ENCODE measurements around the gene LCMT1. TPM values are rescaled to one million over a fixed set of nuclear protein-coding genes. Genes with fewer than 3 reads are reported as not detected.

Gene LCMT1
- total and polyA plus RNA-seq, 7 donors = 35.1 to 54.5 (median 41.9) TPM

- Histone ChIP-seq H3K4me1 (no peaks in the 10 kb centered on the region), H3K36me3 (ENCODE audit: insufficient read depth in 1 of 2, low read depth in 1 of 2) (no peaks in the 10 kb centered on the region), H3K9me3 (no peaks in the 10 kb centered on the region), H3K4me3 (no peak overlapping the region), H3K27ac (no peak overlapping the region), H3K27me3 (ENCODE audit: insufficient read depth in 3 of 3, low read length in 2 of 3) (no peaks in the 10 kb centered on the region)
- TF ChIP-seq CTCF (IDR thresholded peaks at IDR 0.05) = no peak
- WGBS, 3 donors = 95 to 98% (median 95%) methylated on average over 3 of the region's 3 CpGs
- no peak for ATAC-seq
- intact Hi-C loops (cut with DNase I) = no loop called here
- no peak for DNase-seq
Measured at GRCh38 chr16:25187491-25187795, 75.9 kb downstream of the LCMT1 start.

GRCh38 chr16:25189305-25189704, 77.8 kb downstream of the LCMT1 start:
- H3K36me3 ChIP-seq (ENCODE audit: insufficient read depth in 1 of 2, low read depth in 1 of 2) = no peaks in the 10 kb centered on the region
- H3K4me3 ChIP-seq = no peak overlapping the region
- intact Hi-C loops (cut with DNase I) = no loop called here
- H3K4me1 ChIP-seq = no peaks in the 10 kb centered on the region
- no peaks in the 10 kb centered on the region for H3K9me3 ChIP-seq
- no peak overlapping the region for H3K27ac ChIP-seq
- TF ChIP-seq CTCF (IDR thresholded peaks at IDR 0.05) = no peak
- DNase-seq = no peak
- no peaks in the 10 kb centered on the region for H3K27me3 ChIP-seq (ENCODE audit: insufficient read depth in 3 of 3, low read length in 2 of 3)
- no peak for ATAC-seq
- WGBS, 3 donors = 93 to 96% (median 93%) methylated on average over 6 of the region's 6 CpGs

- DNase-seq (no peak), ATAC-seq (no peak)
- intact Hi-C loops (cut with DNase I) = no loop called here
- H3K4me1 ChIP-seq = no peaks in the 10 kb centered on the region
- H3K4me3 ChIP-seq = no peak overlapping the region
- TF ChIP-seq CTCF (IDR thresholded peaks at IDR 0.05) = no peak
- no peaks in the 10 kb centered on the region for H3K36me3 ChIP-seq (ENCODE audit: insufficient read depth in 1 of 2, low read depth in 1 of 2)
- WGBS, 3 donors = 33 to 38% (median 33%) methylated on average over 6 of the region's 6 CpGs
- H3K27ac ChIP-seq = no peak overlapping the region
- no peaks in the 10 kb centered on the region for H3K9me3 ChIP-seq
- no peaks in the 10 kb centered on the region for H3K27me3 ChIP-seq (ENCODE audit: insufficient read depth in 3 of 3, low read length in 2 of 3)
Measured at GRCh38 chr16:25192096-25192495, 80.6 kb downstream of the LCMT1 start.

GRCh38 chr16:25194273-25194878, 82.8 kb downstream of the LCMT1 start:
- 90 to 95% (median 92%) methylated on average over 7 of the region's 7 CpGs for WGBS, 3 donors
- Histone ChIP-seq H3K36me3 (ENCODE audit: insufficient read depth in 1 of 2, low read depth in 1 of 2) (no peaks in the 10 kb centered on the region), H3K27me3 (ENCODE audit: insufficient read depth in 3 of 3, low read length in 2 of 3) (no peaks in the 10 kb centered on the region), H3K27ac (no peak overlapping the region), H3K9me3 (no peaks in the 10 kb centered on the region), H3K4me3 (no peak overlapping the region), H3K4me1 (no peaks in the 10 kb centered on the region)
- ATAC-seq = no peak
- no peak for TF ChIP-seq CTCF (IDR thresholded peaks at IDR 0.05)
- intact Hi-C loops (cut with DNase I) = no loop called here
- DNase-seq = no peak

GRCh38 chr16:25198021-25198420, 86.5 kb downstream of the LCMT1 start:
- no peak overlapping the region for H3K4me3 ChIP-seq
- H3K36me3 ChIP-seq (ENCODE audit: insufficient read depth in 1 of 2, low read depth in 1 of 2) = no peaks in the 10 kb centered on the region
- H3K9me3 ChIP-seq = no peaks in the 10 kb centered on the region
- no peak for ATAC-seq
- H3K27me3 ChIP-seq (ENCODE audit: insufficient read depth in 3 of 3, low read length in 2 of 3) = no peaks in the 10 kb centered on the region
- 84 to 96% (median 88%) methylated on average over 4 of the region's 4 CpGs for WGBS, 3 donors
- intact Hi-C loops (cut with DNase I) = no loop called here
- DNase-seq = no peak
- H3K4me1 ChIP-seq = no peaks in the 10 kb centered on the region
- no peak for TF ChIP-seq CTCF (IDR thresholded peaks at IDR 0.05)
- H3K27ac ChIP-seq = no peak overlapping the region
